ENCODE data around the gene NOXA1.

The NOXA1 gene

GRCh38 chr9:137394866-137395665 lies 28.1 kb upstream of the NOXA1 start:
- in situ Hi-C loops (cut with MboI; ENCODE audit: low pct_unique_long_range_greater_than_20kb, low sequenced_read_pairs, unreplicated experiment) = no loop called here
- DNase-seq (ENCODE audit: low spot score) = no peak
- TF ChIP-seq, protein P1, sequence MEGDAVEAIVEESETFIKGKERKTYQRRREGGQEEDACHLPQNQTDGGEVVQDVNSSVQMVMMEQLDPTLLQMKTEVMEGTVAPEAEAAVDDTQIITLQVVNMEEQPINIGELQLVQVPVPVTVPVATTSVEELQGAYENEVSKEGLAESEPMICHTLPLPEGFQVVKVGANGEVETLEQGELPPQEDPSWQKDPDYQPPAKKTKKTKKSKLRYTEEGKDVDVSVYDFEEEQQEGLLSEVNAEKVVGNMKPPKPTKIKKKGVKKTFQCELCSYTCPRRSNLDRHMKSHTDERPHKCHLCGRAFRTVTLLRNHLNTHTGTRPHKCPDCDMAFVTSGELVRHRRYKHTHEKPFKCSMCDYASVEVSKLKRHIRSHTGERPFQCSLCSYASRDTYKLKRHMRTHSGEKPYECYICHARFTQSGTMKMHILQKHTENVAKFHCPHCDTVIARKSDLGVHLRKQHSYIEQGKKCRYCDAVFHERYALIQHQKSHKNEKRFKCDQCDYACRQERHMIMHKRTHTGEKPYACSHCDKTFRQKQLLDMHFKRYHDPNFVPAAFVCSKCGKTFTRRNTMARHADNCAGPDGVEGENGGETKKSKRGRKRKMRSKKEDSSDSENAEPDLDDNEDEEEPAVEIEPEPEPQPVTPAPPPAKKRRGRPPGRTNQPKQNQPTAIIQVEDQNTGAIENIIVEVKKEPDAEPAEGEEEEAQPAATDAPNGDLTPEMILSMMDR (IDR thresholded peaks at IDR 0.05; ENCODE audit: extremely low read depth, insufficient read depth, missing control alignments) = no peak

- no peak for DNase-seq (ENCODE audit: low spot score)
- TF ChIP-seq, protein P1 (IDR thresholded peaks at IDR 0.05; ENCODE audit: extremely low read depth, insufficient read depth, missing control alignments) = no peak
- in situ Hi-C loops (cut with MboI; ENCODE audit: low pct_unique_long_range_greater_than_20kb, low sequenced_read_pairs, unreplicated experiment) = no loop called here
Measured at GRCh38 chr9:137395666-137396010, 27.6 kb upstream of the NOXA1 start.

DNA sequence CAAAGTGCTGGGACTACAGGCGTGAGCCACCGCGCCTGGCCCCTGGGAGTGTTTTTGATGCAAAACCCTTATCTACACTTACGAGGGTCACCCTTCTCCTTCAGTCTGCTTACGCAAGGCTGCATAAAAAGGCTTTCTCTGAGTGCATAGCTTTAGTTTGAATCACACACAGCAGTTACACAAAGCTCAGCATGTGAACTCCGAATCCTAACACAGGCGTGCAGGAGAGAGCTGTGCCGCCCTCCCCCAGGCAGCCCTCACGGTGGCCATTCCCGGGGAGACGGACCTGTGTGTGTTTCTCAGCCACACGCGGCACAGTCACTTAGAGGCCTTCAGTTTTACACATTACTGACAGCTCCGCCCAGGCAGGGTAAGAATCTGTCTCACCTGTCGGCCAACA lies 27.0 kb upstream of the NOXA1 start:
- TF ChIP-seq, protein P1 (IDR thresholded peaks at IDR 0.05; ENCODE audit: extremely low read depth, insufficient read depth, missing control alignments) = no peak
- in situ Hi-C loops (cut with MboI; ENCODE audit: low pct_unique_long_range_greater_than_20kb, low sequenced_read_pairs, unreplicated experiment) = no loop called here
- no peak for DNase-seq (ENCODE audit: low spot score)

DNA sequence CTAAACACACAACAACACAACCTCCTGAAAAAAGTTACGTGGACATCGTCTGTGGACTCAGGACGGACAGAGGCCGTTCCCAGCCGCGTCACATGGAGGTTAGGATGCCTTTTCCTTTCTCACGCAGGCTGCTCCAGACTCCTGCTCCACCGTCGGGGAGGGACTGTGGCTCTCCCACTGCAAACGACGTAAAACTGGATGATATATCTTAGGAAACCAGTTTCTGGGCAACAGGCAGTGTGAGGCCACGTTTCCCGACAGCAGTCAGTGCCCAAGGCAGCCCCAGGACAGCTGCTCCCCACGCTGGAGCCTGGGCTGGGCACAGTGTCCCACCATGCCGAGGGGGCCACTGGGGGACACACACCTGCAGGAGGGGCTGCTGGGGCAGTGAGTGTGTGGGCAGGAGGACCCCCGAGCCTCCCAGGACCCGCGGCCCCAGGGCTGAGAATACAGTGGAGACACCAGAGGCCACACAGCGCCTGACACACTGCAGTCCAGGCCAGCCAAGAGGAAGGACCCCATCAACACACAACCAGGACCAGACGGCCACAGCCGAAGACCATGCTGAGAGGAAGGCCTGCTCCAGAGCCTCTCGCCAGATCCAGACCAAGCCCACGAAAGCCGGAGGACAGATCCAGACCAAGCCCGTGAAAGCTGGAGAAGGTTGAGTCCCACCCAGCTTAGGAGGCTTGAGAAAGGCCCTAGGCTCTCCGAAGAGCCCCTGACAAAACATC lies 26.4 kb upstream of the NOXA1 start:
- TF ChIP-seq, protein P1 (IDR thresholded peaks at IDR 0.05; ENCODE audit: extremely low read depth, insufficient read depth, missing control alignments) = no peak
- no peak for DNase-seq (ENCODE audit: low spot score)
- in situ Hi-C loops (cut with MboI; ENCODE audit: low pct_unique_long_range_greater_than_20kb, low sequenced_read_pairs, unreplicated experiment) = no loop called here

DNA sequence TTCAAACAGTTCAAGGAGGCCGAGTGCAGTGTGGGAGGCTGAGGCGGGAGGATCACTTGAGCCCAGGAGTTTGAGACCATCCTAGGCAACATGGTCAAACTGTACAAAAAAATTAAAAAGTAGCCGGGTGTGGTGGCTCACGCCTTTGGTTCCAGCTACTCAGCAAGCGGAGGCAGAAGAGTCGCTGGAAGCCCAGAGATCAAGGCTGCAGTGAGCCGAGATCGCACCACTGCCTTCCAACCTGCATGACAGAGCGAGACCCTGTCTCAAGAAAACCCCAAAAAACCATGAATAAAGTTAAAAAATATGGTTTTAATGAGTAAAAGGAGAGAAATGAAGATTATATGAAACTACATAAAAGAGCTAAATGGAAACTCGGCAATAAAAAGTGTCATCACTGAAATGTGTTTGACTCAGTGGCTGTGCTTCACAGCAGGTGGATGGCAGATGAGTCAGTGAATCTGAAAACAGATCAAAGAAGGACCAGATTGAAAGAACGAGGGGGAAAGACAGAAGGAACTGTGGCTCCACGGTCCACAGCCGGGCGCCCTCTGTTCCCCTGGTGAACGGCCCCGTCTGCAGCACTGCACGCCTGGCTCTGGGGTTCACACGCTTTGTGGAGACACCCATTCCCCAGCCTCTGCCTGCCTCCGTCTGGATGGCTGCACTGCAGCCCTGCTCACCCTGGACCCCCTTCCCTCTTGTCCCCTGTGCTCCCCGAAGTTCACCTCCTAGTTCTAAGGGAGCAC lies 25.3 kb upstream of the NOXA1 start:
- DNase-seq (ENCODE audit: low spot score) = no peak
- in situ Hi-C loops (cut with MboI; ENCODE audit: low pct_unique_long_range_greater_than_20kb, low sequenced_read_pairs, unreplicated experiment) = no loop called here
- TF ChIP-seq, protein P1 (IDR thresholded peaks at IDR 0.05; ENCODE audit: extremely low read depth, insufficient read depth, missing control alignments) = no peak

All from GM13977 (cell line).